ENCODE measurements around the gene NLRP1. TPM values are rescaled to one million over a fixed set of nuclear protein-coding genes. Genes with fewer than 3 reads are reported as not detected.

The NLRP1 gene
- total RNA-seq, 2 experiments from 2014 or later, result 254 to 258 TPM

- no peak for DNase-seq
- H3K36me3 ChIP-seq (ENCODE audit: insufficient read depth, low read length), result peaks cover 78% of the 10 kb centered on the region
- intact Hi-C loops (cut with DNase I, micrococcal nuclease), result no loop called here
- no peak for ATAC-seq (ENCODE audit: poor library complexity)
- no peaks in the 10 kb centered on the region for H3K4me1 Mint-ChIP-seq (ENCODE audit: low read depth)
- H3K27ac ChIP-seq (ENCODE audit: low read depth in 1 of 2, low read length in 2 of 2), result no peak overlapping the region
- no peaks in the 10 kb centered on the region for H3K9me3 Mint-ChIP-seq
- no peaks in the 10 kb centered on the region for H3K27me3 Mint-ChIP-seq
- no peaks in the 10 kb centered on the region for H3K9me3 ChIP-seq (ENCODE audit: control insufficient read depth in 1 of 2, insufficient read depth in 1 of 2, low read length in 2 of 2)
- H3K27ac Mint-ChIP-seq, result no peak overlapping the region
- ChIA-PET POLR2A (interaction anchor here (1.7 kb wide), 1 partner anchor 38 kb away, joined by 4 read pairs; the partner anchor contains the start of gene DERL2), CTCF (no interaction called here)
- no peak overlapping the region for H3K4me3 Mint-ChIP-seq
- H3K36me3 Mint-ChIP-seq (ENCODE audit: low read depth), result peaks cover 87% of the 10 kb centered on the region
- no peaks in the 10 kb centered on the region for H3K4me1 ChIP-seq (ENCODE audit: insufficient read depth, low read length)
- H3K4me3 ChIP-seq (ENCODE audit: low read length), result no peak overlapping the region
- no peak for TF ChIP-seq CTCF (IDR thresholded peaks at IDR 0.05)
- H3K27me3 ChIP-seq (ENCODE audit: control insufficient read depth in 1 of 2, insufficient read depth in 2 of 2, low read length in 2 of 2), result no peaks in the 10 kb centered on the region
Measured at GRCh38 chr17:5523249-5523648, 61.1 kb downstream of the NLRP1 start.

GRCh38 chr17:5522476-5522875, 61.8 kb downstream of the NLRP1 start:
- no peak for TF ChIP-seq CTCF (IDR thresholded peaks at IDR 0.05)
- ATAC-seq (ENCODE audit: poor library complexity), result no peak
- H3K4me3 Mint-ChIP-seq, result no peak overlapping the region
- no peaks in the 10 kb centered on the region for H3K9me3 ChIP-seq (ENCODE audit: control insufficient read depth in 1 of 2, insufficient read depth in 1 of 2, low read length in 2 of 2)
- no peak overlapping the region for H3K27ac ChIP-seq (ENCODE audit: low read depth in 1 of 2, low read length in 2 of 2)
- H3K36me3 Mint-ChIP-seq (ENCODE audit: low read depth), result peaks cover 87% of the 10 kb centered on the region
- ChIA-PET CTCF (no interaction called here), POLR2A (interaction anchor here (1.0 kb wide), 1 partner anchor 37 kb away, joined by 5 read pairs; the partner anchor contains the start of genes DERL2 and MIS12)
- no peaks in the 10 kb centered on the region for H3K9me3 Mint-ChIP-seq
- DNase-seq, result no peak
- no peaks in the 10 kb centered on the region for H3K27me3 Mint-ChIP-seq
- no peaks in the 10 kb centered on the region for H3K4me1 ChIP-seq (ENCODE audit: insufficient read depth, low read length)
- intact Hi-C loops (cut with DNase I, micrococcal nuclease), result no loop called here
- no peak overlapping the region for H3K4me3 ChIP-seq (ENCODE audit: low read length)
- H3K27ac Mint-ChIP-seq, result no peak overlapping the region
- H3K27me3 ChIP-seq (ENCODE audit: control insufficient read depth in 1 of 2, insufficient read depth in 2 of 2, low read length in 2 of 2), result no peaks in the 10 kb centered on the region
- H3K4me1 Mint-ChIP-seq (ENCODE audit: low read depth), result no peaks in the 10 kb centered on the region
- H3K36me3 ChIP-seq (ENCODE audit: insufficient read depth, low read length), result peaks cover 78% of the 10 kb centered on the region

- no peak for DNase-seq
- TF ChIP-seq CTCF (IDR thresholded peaks at IDR 0.05), result no peak
- Histone ChIP-seq H3K4me3 (ENCODE audit: low read length) (no peak overlapping the region), H3K9me3 (ENCODE audit: control insufficient read depth in 1 of 2, insufficient read depth in 1 of 2, low read length in 2 of 2) (no peaks in the 10 kb centered on the region), H3K36me3 (ENCODE audit: insufficient read depth, low read length) (peaks cover 62% of the 10 kb centered on the region), H3K27ac (ENCODE audit: low read depth in 1 of 2, low read length in 2 of 2) (no peak overlapping the region), H3K4me1 (ENCODE audit: insufficient read depth, low read length) (peaks cover 25% of the 10 kb centered on the region), H3K27me3 (ENCODE audit: control insufficient read depth in 1 of 2, insufficient read depth in 2 of 2, low read length in 2 of 2) (no peaks in the 10 kb centered on the region)
- intact Hi-C loops (cut with DNase I, micrococcal nuclease), result no loop called here
- H3K27ac Mint-ChIP-seq, result no peak overlapping the region
- ChIA-PET CTCF (no interaction called here), POLR2A (interaction anchor here (1.2 to 3.0 kb wide), 3 partner anchors 11 to 18 kb away, joined by 3 to 10 read pairs (median 6); a partner anchor contains a TSS)
- H3K27me3 Mint-ChIP-seq, result no peaks in the 10 kb centered on the region
- H3K9me3 Mint-ChIP-seq, result peaks cover 4% of the 10 kb centered on the region
- H3K4me3 Mint-ChIP-seq, result no peak overlapping the region
- peaks cover 84% of the 10 kb centered on the region for H3K36me3 Mint-ChIP-seq (ENCODE audit: low read depth)
- H3K4me1 Mint-ChIP-seq (ENCODE audit: low read depth), result peaks cover 39% of the 10 kb centered on the region
- no peak for ATAC-seq (ENCODE audit: poor library complexity)
Measured at GRCh38 chr17:5516060-5516792, 68.1 kb downstream of the NLRP1 start.
